Neural crest cell (in vitro differentiated cells): ENCODE data around the gene WDR45B. TPM values are rescaled to one million over a fixed set of nuclear protein-coding genes. Genes with fewer than 3 reads are reported as not detected.

Experiments
- DNase-seq: peaks from one replicate; pipeline ENCODE4 v3.0.0; 2021; ENCODE audit warnings: low read depth, mixed read lengths, low spot score
- H3K27ac Mint-ChIP-seq: one replicate; pipeline ENCODE4 v1.8.0; 2021; ENCODE audit warnings: mild to moderate bottlenecking, mixed read lengths; ENCODE audit not compliant: unreplicated experiment
- H3K27me3 Mint-ChIP-seq: 2 replicates; pipeline ENCODE4 v1.8.0; 2021; ENCODE audit warnings: low read depth, mild to moderate bottlenecking, mixed read lengths
- H3K36me3 Mint-ChIP-seq: 2 replicates; pipeline ENCODE4 v1.8.0; 2021; ENCODE audit warnings: low read depth, mild to moderate bottlenecking, mixed read lengths
- H3K4me1 Mint-ChIP-seq: 2 replicates; pipeline ENCODE4 v1.8.0; 2021; ENCODE audit warnings: mixed read lengths
- H3K4me3 Mint-ChIP-seq: one replicate; pipeline ENCODE4 v1.8.0; 2021; ENCODE audit warnings: mild to moderate bottlenecking, mixed read lengths
- H3K9me3 Mint-ChIP-seq: 2 replicates; pipeline ENCODE4 v1.8.0; 2021; ENCODE audit warnings: mixed read lengths
- CTCF ChIP-seq: fragments of 200-600 bp; sonication (generic); conservative IDR thresholded peaks from 2 replicates; pipeline ENCODE4 v1.5.0; 2021; ENCODE audit warnings: antibody characterized with exemption, mild to moderate bottlenecking
- total RNA-seq: library from RNA; stranded (reverse); gene quantifications from 2 replicates; pipeline ENCODE4 v1.2.1, GENCODE V29; 2021

Gene WDR45B
- total RNA-seq, 1 donor from 2014 or later: 57.1 TPM

- H3K4me3 Mint-ChIP-seq: no peak overlapping the region
- H3K9me3 Mint-ChIP-seq: no peaks in the 10 kb centered on the region
- H3K27me3 Mint-ChIP-seq: no peaks in the 10 kb centered on the region
- DNase-seq: no peak
- H3K4me1 Mint-ChIP-seq: peaks cover 17% of the 10 kb centered on the region
- no peak for TF ChIP-seq CTCF
- peaks cover 20% of the 10 kb centered on the region for H3K36me3 Mint-ChIP-seq
- no peak overlapping the region for H3K27ac Mint-ChIP-seq
Measured at GRCh38 chr17:82600731-82601446, 47.4 kb downstream of the WDR45B start.

GRCh38 chr17:82599674-82600661 lies 48.3 kb downstream of the WDR45B start:
- peaks cover 11% of the 10 kb centered on the region for H3K4me1 Mint-ChIP-seq
- no peaks in the 10 kb centered on the region for H3K9me3 Mint-ChIP-seq
- no peak for TF ChIP-seq CTCF
- H3K27me3 Mint-ChIP-seq: no peaks in the 10 kb centered on the region
- H3K27ac Mint-ChIP-seq: no peak overlapping the region
- H3K4me3 Mint-ChIP-seq: no peak overlapping the region
- no peak for DNase-seq
- peaks cover 20% of the 10 kb centered on the region for H3K36me3 Mint-ChIP-seq

- H3K27me3 Mint-ChIP-seq: no peaks in the 10 kb centered on the region
- no peak overlapping the region for H3K4me3 Mint-ChIP-seq
Measured at GRCh38 chr17:82598256-82599119, 49.8 kb downstream of the WDR45B start.

GRCh38 chr17:82596837-82597672 lies 51.2 kb downstream of the WDR45B start:
- peaks cover 11% of the 10 kb centered on the region for H3K4me1 Mint-ChIP-seq
- H3K9me3 Mint-ChIP-seq: no peaks in the 10 kb centered on the region
- no peak for TF ChIP-seq CTCF
- H3K27me3 Mint-ChIP-seq: no peaks in the 10 kb centered on the region
- no peak overlapping the region for H3K4me3 Mint-ChIP-seq
- H3K36me3 Mint-ChIP-seq: peaks cover 5% of the 10 kb centered on the region
- no peak overlapping the region for H3K27ac Mint-ChIP-seq
- no peak for DNase-seq

More at GRCh38 chr17:82598256-82599119, 49.8 kb downstream of the WDR45B start:
- DNase-seq: no peak
- H3K36me3 Mint-ChIP-seq: peaks cover 16% of the 10 kb centered on the region
- no peaks in the 10 kb centered on the region for H3K9me3 Mint-ChIP-seq
- peaks cover 4% of the 10 kb centered on the region for H3K4me1 Mint-ChIP-seq
- no peak overlapping the region for H3K27ac Mint-ChIP-seq
- TF ChIP-seq CTCF: no peak
